NT2/D1 (cell line): ENCODE measurements around the gene GSE1.

Experiments used
- YY1 ChIP-seq: IDR thresholded peaks from 2 replicates; pipeline ENCODE4 v1.6.1; 2011; ENCODE audit not compliant: insufficient read length, insufficient read depth
- ZNF274 ChIP-seq: IDR thresholded peaks from 2 replicates; pipeline ENCODE4 v1.6.1; 2011; ENCODE audit warnings: mild to moderate bottlenecking, low read depth, low read length

DNA sequence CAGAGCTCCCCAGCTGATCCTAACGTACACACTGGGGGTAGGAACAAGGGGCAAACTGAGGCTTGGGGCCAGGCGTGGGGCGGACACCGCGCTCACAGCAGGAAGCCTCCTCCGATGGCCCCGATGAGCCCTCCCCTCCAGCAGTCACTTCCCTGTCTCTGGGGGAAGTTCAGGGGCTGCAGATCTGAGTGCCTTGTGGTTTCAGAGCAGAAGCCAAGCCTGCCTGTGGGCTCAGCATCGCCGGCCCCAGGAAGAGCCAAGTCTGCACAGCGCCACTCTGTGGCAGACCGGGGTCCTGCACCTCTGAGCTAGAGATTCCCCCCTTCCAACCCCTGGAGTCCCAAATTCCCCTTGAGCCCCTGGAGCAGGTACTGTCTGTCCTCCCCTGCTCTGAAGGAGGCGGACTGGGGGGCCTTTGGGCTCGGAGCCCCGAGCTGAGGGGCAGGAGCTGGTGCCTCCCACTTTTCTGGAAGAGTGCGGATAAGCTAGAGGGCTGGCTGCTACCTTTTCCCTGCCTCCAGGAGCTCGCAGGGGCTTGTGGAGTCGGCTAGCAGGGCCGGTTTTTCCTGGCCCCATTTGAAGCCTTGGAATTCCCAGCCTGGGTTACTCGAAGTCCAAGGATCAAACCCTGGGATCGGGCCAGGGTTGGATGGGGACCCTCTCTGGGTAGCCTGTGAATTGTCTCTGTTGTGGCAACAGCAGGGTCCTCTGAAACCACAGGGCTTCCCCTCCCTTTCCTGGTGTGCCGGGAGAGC lies 2.9 kb downstream of the GSE1 start:
- TF ChIP-seq YY1 = no peak
- no peak for TF ChIP-seq ZNF274
